ENCODE results near the gene SERPINB1. TPM values are rescaled to one million over a fixed set of nuclear protein-coding genes. Genes with fewer than 3 reads are reported as not detected.

Gene SERPINB1
- polyA plus RNA-seq, 2 of the 4 experiments (the other 2 are of a cell fraction) = 52.7 to 135 TPM

DNA sequence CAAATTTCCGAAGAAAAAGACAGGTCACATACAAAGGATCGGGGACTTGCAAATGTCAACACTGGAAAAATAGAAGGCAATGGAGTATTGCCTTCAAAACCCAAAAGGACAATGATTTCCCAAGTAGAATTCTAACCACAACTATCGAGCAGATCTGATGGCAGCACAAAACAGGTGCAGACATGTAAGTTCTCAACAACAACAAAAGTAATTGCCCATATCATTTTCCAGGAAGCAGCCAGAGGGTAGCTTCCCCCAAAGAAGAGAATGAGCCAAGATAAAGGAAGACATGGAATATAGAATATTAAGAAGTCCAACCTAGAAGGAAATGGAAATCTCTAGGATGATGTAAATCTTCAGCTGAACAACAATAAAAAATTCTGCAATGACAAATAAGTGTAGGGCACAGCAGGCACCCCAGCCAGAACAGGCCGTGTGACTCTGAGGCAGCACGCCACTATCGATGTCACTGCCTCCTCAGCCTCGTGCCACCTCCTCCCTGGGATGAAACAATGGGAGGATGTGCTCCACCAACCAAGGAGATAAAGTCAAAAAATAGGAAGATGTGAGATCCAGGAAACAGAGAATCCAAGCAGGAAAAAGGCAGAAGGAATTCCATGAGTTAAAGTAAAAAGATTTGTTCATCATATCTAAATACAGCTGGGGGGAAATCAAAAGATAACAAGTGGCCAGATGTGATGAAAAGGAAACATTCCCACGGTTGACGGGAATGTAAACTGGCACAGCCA, 34.1 kb downstream of the SERPINB1 start:
- H3K27ac ChIP-seq = no peak overlapping the region
- no peak for ATAC-seq
- POLR2A ChIA-PET = no interaction called here
- no peak for DNase-seq (ENCODE audit: low read depth in 1 of 2, low spot score in 1 of 2)
- no peaks in the 10 kb centered on the region for H3K4me1 ChIP-seq
- TF ChIP-seq, protein P1, sequence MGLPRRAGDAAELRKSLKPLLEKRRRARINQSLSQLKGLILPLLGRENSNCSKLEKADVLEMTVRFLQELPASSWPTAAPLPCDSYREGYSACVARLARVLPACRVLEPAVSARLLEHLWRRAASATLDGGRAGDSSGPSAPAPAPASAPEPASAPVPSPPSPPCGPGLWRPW (IDR thresholded peaks at IDR 0.05) = no peak
- TF ChIP-seq CHD2 (IDR thresholded peaks at IDR 0.05; ENCODE audit: low read length, partially characterized antibody) (no peak), NFE2L2 (conservative IDR thresholded peaks at IDR 0.05; ENCODE audit: low read length) (no peak), E2F6 (IDR thresholded peaks at IDR 0.05; ENCODE audit: borderline replicate concordance, low read depth) (no peak), HDAC2 (IDR thresholded peaks at IDR 0.05) (no peak), HOXB13 (CRISPR knock-in tag; IDR thresholded peaks at IDR 0.05; ENCODE audit: low read depth) (no peak), CBX2 (IDR thresholded peaks at IDR 0.05; ENCODE audit: borderline replicate concordance, low read depth) (no peak), CEBPB (IDR thresholded peaks at IDR 0.05) (no peak), KDM5A (IDR thresholded peaks at IDR 0.05) (no peak)
- TF ChIP-seq, protein P2, sequence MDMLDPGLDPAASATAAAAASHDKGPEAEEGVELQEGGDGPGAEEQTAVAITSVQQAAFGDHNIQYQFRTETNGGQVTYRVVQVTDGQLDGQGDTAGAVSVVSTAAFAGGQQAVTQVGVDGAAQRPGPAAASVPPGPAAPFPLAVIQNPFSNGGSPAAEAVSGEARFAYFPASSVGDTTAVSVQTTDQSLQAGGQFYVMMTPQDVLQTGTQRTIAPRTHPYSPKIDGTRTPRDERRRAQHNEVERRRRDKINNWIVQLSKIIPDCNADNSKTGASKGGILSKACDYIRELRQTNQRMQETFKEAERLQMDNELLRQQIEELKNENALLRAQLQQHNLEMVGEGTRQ (IDR thresholded peaks at IDR 0.05) = no peak
- FAIRE-seq = no peak
- no peaks in the 10 kb centered on the region for H3K9me3 ChIP-seq
- no peak overlapping the region for H3K4me3 ChIP-seq
- H3K4me2 ChIP-seq = no peak overlapping the region
- 80% methylated on average over 9 of the region's 9 CpGs for WGBS (ENCODE audit: missing lambda C conversion rate)
- CTCF ChIA-PET = interaction anchor here (1.0 to 5.1 kb wide), 4 partner anchors 16 to 145 kb away, joined by 3 to 23 read pairs (median 5); no protein-coding TSS in a partner anchor

DNA sequence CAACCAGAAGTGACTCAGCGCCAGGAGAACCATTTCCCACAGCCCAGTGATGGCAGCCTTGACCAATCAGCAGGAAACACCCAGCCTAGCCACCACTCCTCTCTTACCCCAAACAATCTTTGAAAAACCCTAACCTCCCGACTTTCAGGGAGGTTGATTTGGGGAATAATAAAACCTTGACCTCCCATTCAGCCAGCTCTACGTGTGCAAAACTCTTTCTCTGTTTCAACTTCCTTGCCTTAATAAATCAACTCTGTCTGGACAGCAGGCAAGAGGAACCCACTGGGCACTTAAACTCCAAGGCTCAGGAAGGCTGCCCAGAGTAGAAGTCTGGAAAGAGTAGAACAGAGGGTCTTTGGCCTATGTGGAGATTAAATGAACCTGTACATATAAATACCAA, 35.0 kb downstream of the SERPINB1 start:
- Histone ChIP-seq H3K4me1 (no peaks in the 10 kb centered on the region), H3K4me2 (no peak overlapping the region), H3K9me3 (no peaks in the 10 kb centered on the region), H3K27ac (no peak overlapping the region), H3K4me3 (no peak overlapping the region)
- POLR2A ChIA-PET = no interaction called here
- DNase-seq (ENCODE audit: low read depth in 1 of 2, low spot score in 1 of 2) (no peak), FAIRE-seq (no peak), ATAC-seq (no peak)
- no peak for TF ChIP-seq HEYL (CRISPR knock-in tag; IDR thresholded peaks at IDR 0.05)
- no peak for TF ChIP-seq FOSB (CRISPR knock-in tag; IDR thresholded peaks at IDR 0.05)
- TF ChIP-seq HOXB13 (CRISPR knock-in tag; IDR thresholded peaks at IDR 0.05; ENCODE audit: low read depth) = no peak
- TF ChIP-seq EP300 (IDR thresholded peaks at IDR 0.05) = no peak
- TF ChIP-seq ZC3H11A (IDR thresholded peaks at IDR 0.05) = no peak
- no peak for TF ChIP-seq E2F6 (IDR thresholded peaks at IDR 0.05; ENCODE audit: borderline replicate concordance, low read depth)
- TF ChIP-seq HDAC2 (IDR thresholded peaks at IDR 0.05) = no peak
- TF ChIP-seq POLR2AphosphoS2 (conservative IDR thresholded peaks at IDR 0.05; ENCODE audit: low read length) = no peak
- no peak for TF ChIP-seq FOXS1 (CRISPR knock-in tag; IDR thresholded peaks at IDR 0.05)
- TF ChIP-seq HOXA7 (CRISPR knock-in tag; IDR thresholded peaks at IDR 0.05) = no peak
- no peak for TF ChIP-seq PHF8 (IDR thresholded peaks at IDR 0.05; ENCODE audit: borderline replicate concordance, low read depth)
- TF ChIP-seq FOSL2 (IDR thresholded peaks at IDR 0.05) = no peak
- TF ChIP-seq FOSL2 (CRISPR knock-in tag; IDR thresholded peaks at IDR 0.05) = no peak
- TF ChIP-seq PBX3 (IDR thresholded peaks at IDR 0.05) = no peak
- TF ChIP-seq MAZ (IDR thresholded peaks at IDR 0.05; ENCODE audit: borderline replicate concordance, low read depth, low read length) = no peak
- WGBS (ENCODE audit: missing lambda C conversion rate) = 75% methylated on average over 3 of the region's 3 CpGs
- CTCF ChIA-PET = interaction anchor here (0.9 to 5.1 kb wide), 5 partner anchors 16 to 146 kb away, joined by 3 to 23 read pairs (median 5); partner anchors contain the start of gene SERPINB1

All from A549 (cell line).